ENCODE measurements around the gene INSYN1. TPM values are rescaled to one million over a fixed set of nuclear protein-coding genes. Genes with fewer than 3 reads are reported as not detected.

INSYN1 gene
- total RNA-seq, 3 donors from 2014 or later (not counting 1 experiment from before 2014, with no cell fraction given) = not detected

GRCh38 chr15:73756947-73757513 lies 3.9 kb upstream of the INSYN1 start:
- ATAC-seq (no peak), DNase-seq (no peak)
- intact Hi-C loops (cut with micrococcal nuclease) = no loop called here
- H3K4me1 Mint-ChIP-seq = no peaks in the 10 kb centered on the region
- H3K9me3 ChIP-seq (ENCODE audit: control insufficient read depth, insufficient read depth, low read length) = no peaks in the 10 kb centered on the region
- 51% methylated on average over 3 of the region's 3 CpGs for WGBS (ENCODE audit: insufficient coverage)
- H3K4me3 ChIP-seq (ENCODE audit: low read length) = no peak overlapping the region
- H3K27me3 ChIP-seq (ENCODE audit: control insufficient read depth, insufficient read depth, low read length) = no peaks in the 10 kb centered on the region
- H3K27me3 Mint-ChIP-seq (ENCODE audit: low read depth in 2 of 2) = peaks cover 28 to 34% of the 10 kb centered on the region in 2 donors
- no peaks in the 10 kb centered on the region for H3K9me3 Mint-ChIP-seq
- H3K36me3 Mint-ChIP-seq = no peaks in the 10 kb centered on the region
- TF ChIP-seq CTCF (IDR thresholded peaks at IDR 0.05) = no peak
- no peaks in the 10 kb centered on the region for H3K4me1 ChIP-seq (ENCODE audit: control insufficient read depth, insufficient read depth, low read length)
- no peak overlapping the region for H3K27ac ChIP-seq (ENCODE audit: low read length)
- H3K36me3 ChIP-seq (ENCODE audit: control insufficient read depth, insufficient read depth, low read length) = no peaks in the 10 kb centered on the region
- no peak overlapping the region for H3K27ac Mint-ChIP-seq
- H3K4me3 Mint-ChIP-seq = no peak overlapping the region

- Mint-ChIP-seq H3K4me3 (no peak overlapping the region), H3K36me3 (no peaks in the 10 kb centered on the region), H3K27ac (no peak overlapping the region), H3K27me3 (ENCODE audit: low read depth in 2 of 2) (peaks cover 28 to 36% of the 10 kb centered on the region in 2 donors), H3K4me1 (no peaks in the 10 kb centered on the region), H3K9me3 (no peaks in the 10 kb centered on the region)
- H3K4me1 ChIP-seq (ENCODE audit: control insufficient read depth, insufficient read depth, low read length) = no peaks in the 10 kb centered on the region
- no peak overlapping the region for H3K27ac ChIP-seq (ENCODE audit: low read length)
- intact Hi-C loops (cut with micrococcal nuclease) = no loop called here
- no peaks in the 10 kb centered on the region for H3K9me3 ChIP-seq (ENCODE audit: control insufficient read depth, insufficient read depth, low read length)
- no peak for TF ChIP-seq CTCF (IDR thresholded peaks at IDR 0.05)
- DNase-seq (no peak), ATAC-seq (no peak)
- WGBS (ENCODE audit: insufficient coverage) = 95% methylated on average over 2 of the region's 2 CpGs
- peaks cover 2% of the 10 kb centered on the region for H3K27me3 ChIP-seq (ENCODE audit: control insufficient read depth, insufficient read depth, low read length)
- no peaks in the 10 kb centered on the region for H3K36me3 ChIP-seq (ENCODE audit: control insufficient read depth, insufficient read depth, low read length)
- H3K4me3 ChIP-seq (ENCODE audit: low read length) = no peak overlapping the region
Observed at GRCh38 chr15:73756390-73756789, 3.2 kb upstream of the INSYN1 start.

- H3K27me3 ChIP-seq (ENCODE audit: control insufficient read depth, insufficient read depth, low read length) = peaks cover 4% of the 10 kb centered on the region
- intact Hi-C loops (cut with micrococcal nuclease) = no loop called here
- ATAC-seq (no peak), DNase-seq (no peak)
- H3K36me3 ChIP-seq (ENCODE audit: control insufficient read depth, insufficient read depth, low read length) = no peaks in the 10 kb centered on the region
- no peak for TF ChIP-seq CTCF (IDR thresholded peaks at IDR 0.05)
- H3K27ac ChIP-seq (ENCODE audit: low read length) = no peak overlapping the region
- no peak overlapping the region for H3K4me3 ChIP-seq (ENCODE audit: low read length)
- peaks cover 28 to 39% of the 10 kb centered on the region in 2 donors for H3K27me3 Mint-ChIP-seq (ENCODE audit: low read depth in 2 of 2)
- H3K4me3 Mint-ChIP-seq = no peak overlapping the region
- WGBS (ENCODE audit: insufficient coverage) = 93% methylated on average over 2 of the region's 3 CpGs
- H3K27ac Mint-ChIP-seq = no peak overlapping the region
- H3K9me3 Mint-ChIP-seq = no peaks in the 10 kb centered on the region
- H3K9me3 ChIP-seq (ENCODE audit: control insufficient read depth, insufficient read depth, low read length) = no peaks in the 10 kb centered on the region
- H3K4me1 Mint-ChIP-seq = no peaks in the 10 kb centered on the region
- H3K36me3 Mint-ChIP-seq = no peaks in the 10 kb centered on the region
- no peaks in the 10 kb centered on the region for H3K4me1 ChIP-seq (ENCODE audit: control insufficient read depth, insufficient read depth, low read length)
Observed at GRCh38 chr15:73755946-73756345, 2.8 kb upstream of the INSYN1 start.

GRCh38 chr15:73755481-73755880 lies 2.3 kb upstream of the INSYN1 start:
- Mint-ChIP-seq H3K4me3 (no peak overlapping the region), H3K36me3 (no peaks in the 10 kb centered on the region), H3K4me1 (no peaks in the 10 kb centered on the region), H3K27me3 (ENCODE audit: low read depth in 2 of 2) (peaks cover 29 to 43% of the 10 kb centered on the region in 2 donors), H3K27ac (no peak overlapping the region), H3K9me3 (no peaks in the 10 kb centered on the region)
- DNase-seq (no peak), ATAC-seq (no peak)
- intact Hi-C loops (cut with micrococcal nuclease) = no loop called here
- peaks cover 5% of the 10 kb centered on the region for H3K27me3 ChIP-seq (ENCODE audit: control insufficient read depth, insufficient read depth, low read length)
- no peak for TF ChIP-seq CTCF (IDR thresholded peaks at IDR 0.05)
- no peaks in the 10 kb centered on the region for H3K4me1 ChIP-seq (ENCODE audit: control insufficient read depth, insufficient read depth, low read length)
- 92% methylated on average over 5 of the region's 5 CpGs for WGBS (ENCODE audit: insufficient coverage)
- H3K36me3 ChIP-seq (ENCODE audit: control insufficient read depth, insufficient read depth, low read length) = no peaks in the 10 kb centered on the region
- H3K27ac ChIP-seq (ENCODE audit: low read length) = no peak overlapping the region
- no peak overlapping the region for H3K4me3 ChIP-seq (ENCODE audit: low read length)
- no peaks in the 10 kb centered on the region for H3K9me3 ChIP-seq (ENCODE audit: control insufficient read depth, insufficient read depth, low read length)

Data from natural killer cell (primary cell).